ENCODE data around the gene ATG5. TPM values are rescaled to one million over a fixed set of nuclear protein-coding genes. Genes with fewer than 3 reads are reported as not detected.

The ATG5 gene
- polyA plus RNA-seq, 1 of the 3 experiments (the other 2 are of a cell fraction), result 15.5 TPM

DNA sequence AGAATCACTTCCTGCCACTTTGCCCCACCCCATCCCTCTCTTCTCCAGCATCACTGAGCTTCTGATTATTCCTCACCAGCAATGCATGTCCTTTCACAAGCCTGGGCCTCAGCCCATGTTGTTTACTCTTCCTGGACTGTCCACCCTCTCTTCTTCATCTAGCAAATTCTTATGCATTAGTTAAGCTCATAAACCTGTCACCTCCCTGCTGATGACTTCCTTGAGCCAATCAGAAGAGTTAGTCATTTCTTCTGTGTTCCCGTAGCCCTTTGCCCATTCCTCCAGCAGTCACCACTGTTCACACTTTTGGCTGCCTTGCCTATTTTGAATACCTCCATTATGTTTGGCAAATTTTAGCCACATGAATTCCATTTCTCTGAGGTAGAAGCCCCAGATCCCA lies 30.8 kb upstream of the ATG5 start (continued):
- TF ChIP-seq FOSL2 (IDR thresholded peaks at IDR 0.05; ENCODE audit: borderline replicate concordance, low read depth) (no peak), FOXJ3 (CRISPR knock-in tag; IDR thresholded peaks at IDR 0.05) (no peak)

DNA sequence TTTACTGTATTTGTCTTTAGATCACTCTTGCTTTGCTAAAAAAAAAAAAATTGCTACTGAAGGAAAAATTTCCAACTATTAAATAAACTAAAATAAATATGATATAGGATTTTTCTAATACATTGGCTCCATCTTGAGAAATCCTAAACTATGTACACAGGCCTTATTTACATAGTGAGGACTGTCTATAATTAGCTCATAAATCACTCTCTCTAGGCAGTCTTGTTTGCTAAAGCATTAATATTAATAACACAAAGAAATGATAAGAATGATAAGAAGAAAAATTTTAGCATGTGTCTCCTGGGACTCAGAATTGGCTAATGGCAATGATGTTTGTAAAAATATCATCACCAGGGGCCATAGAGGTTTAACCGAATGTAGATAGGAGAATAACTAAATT lies 21.7 kb upstream of the ATG5 start:
- Histone ChIP-seq H2AFZ (ENCODE audit: low read depth) (no peak overlapping the region), H3K9ac (no peak overlapping the region), H4K20me1 (ENCODE audit: insufficient read depth) (no peaks in the 10 kb centered on the region), H3K9me2 (no peaks in the 10 kb centered on the region), H3K4me3 (ENCODE audit: low read depth in 2 of 2, low read length in 1 of 2) (no peak overlapping the region), H3K27me3 (ENCODE audit: insufficient read depth) (no peaks in the 10 kb centered on the region), H3K27ac (ENCODE audit: low read depth in 2 of 2, low read length in 1 of 2) (no peak overlapping the region), H3K79me2 (ENCODE audit: insufficient read depth) (no peaks in the 10 kb centered on the region), H3K9me3 (peaks cover 2% of the 10 kb centered on the region; the same call in 1 of the 2 replicates), H3K36me3 (replicated peaks in 1 of 2; ENCODE audit: control insufficient read depth in 1 of 2, insufficient read depth in 2 of 2, low read length in 1 of 2) (no peaks in the 10 kb centered on the region), H3K4me2 (no peak overlapping the region), H3K4me1 (ENCODE audit: control insufficient read depth in 1 of 2, insufficient read depth in 2 of 2, low read depth in 1 of 2, low read length in 1 of 2) (no peaks in the 10 kb centered on the region), H3F3A (replicated peaks; ENCODE audit: insufficient read depth) (no peaks in the 10 kb centered on the region)
- no peak for DNase-seq
- no peak for TF ChIP-seq SIN3A (IDR thresholded peaks at IDR 0.05; ENCODE audit: borderline replicate concordance, low read depth, low read length)
- TF ChIP-seq, protein P1, sequence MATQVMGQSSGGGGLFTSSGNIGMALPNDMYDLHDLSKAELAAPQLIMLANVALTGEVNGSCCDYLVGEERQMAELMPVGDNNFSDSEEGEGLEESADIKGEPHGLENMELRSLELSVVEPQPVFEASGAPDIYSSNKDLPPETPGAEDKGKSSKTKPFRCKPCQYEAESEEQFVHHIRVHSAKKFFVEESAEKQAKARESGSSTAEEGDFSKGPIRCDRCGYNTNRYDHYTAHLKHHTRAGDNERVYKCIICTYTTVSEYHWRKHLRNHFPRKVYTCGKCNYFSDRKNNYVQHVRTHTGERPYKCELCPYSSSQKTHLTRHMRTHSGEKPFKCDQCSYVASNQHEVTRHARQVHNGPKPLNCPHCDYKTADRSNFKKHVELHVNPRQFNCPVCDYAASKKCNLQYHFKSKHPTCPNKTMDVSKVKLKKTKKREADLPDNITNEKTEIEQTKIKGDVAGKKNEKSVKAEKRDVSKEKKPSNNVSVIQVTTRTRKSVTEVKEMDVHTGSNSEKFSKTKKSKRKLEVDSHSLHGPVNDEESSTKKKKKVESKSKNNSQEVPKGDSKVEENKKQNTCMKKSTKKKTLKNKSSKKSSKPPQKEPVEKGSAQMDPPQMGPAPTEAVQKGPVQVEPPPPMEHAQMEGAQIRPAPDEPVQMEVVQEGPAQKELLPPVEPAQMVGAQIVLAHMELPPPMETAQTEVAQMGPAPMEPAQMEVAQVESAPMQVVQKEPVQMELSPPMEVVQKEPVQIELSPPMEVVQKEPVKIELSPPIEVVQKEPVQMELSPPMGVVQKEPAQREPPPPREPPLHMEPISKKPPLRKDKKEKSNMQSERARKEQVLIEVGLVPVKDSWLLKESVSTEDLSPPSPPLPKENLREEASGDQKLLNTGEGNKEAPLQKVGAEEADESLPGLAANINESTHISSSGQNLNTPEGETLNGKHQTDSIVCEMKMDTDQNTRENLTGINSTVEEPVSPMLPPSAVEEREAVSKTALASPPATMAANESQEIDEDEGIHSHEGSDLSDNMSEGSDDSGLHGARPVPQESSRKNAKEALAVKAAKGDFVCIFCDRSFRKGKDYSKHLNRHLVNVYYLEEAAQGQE (IDR thresholded peaks at IDR 0.05; ENCODE audit: low read depth, low read length), result no peak
- ChIA-PET POLR2A (interaction anchor here (1.0 kb wide), 1 partner anchor 22 kb away, joined by 3 read pairs; the partner anchor contains the start of gene ATG5), CTCF (interaction anchor here (0.6 to 5.7 kb wide), 5 partner anchors 8 to 632 kb away, joined by 3 to 28 read pairs (median 4); partner anchors contain the start of gene CRYBG1)
- WGBS (ENCODE audit: low lambda C conversion rate), result 36% methylated on average over 1 of the region's 1 CpG

DNA sequence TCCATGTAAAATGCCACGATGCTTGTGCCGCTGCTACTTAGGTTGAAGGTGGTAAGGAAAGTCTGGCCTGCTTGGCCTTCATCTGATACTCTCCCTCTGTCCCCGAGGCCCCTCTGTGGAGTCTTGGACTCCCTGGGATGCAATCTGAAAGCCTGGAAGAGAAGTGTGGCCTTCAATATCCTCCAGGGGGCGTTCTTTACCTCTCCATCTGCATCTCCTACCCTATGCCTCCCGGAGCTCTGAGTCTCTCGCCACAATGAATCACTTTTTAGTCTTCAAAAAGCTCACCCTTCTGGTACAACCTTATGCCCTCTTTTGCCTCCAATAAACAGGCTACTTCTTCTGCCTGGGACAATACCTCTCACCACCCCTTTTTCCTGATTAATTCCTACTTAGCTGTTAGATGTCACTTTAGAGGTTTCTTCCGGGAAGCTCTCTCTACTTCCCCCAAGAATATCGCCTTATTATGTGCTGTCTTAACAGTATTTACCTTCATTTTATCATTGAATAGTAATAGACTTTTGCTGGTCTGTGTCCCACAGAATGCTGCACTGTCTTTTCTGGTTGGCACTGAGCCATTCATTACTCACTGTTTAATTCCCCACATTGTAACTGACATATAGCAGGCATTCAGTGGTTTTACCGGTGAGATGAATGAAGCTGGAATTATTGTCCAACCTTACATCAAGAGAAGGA lies 13.9 kb upstream of the ATG5 start:
- Histone ChIP-seq H3K9ac (no peak overlapping the region), H3K9me3 (no peaks in the 10 kb centered on the region), H3K27ac (ENCODE audit: low read depth in 2 of 2, low read length in 1 of 2) (peak overlapping the region in 1 of 2 experiments; percentile 35; a peak in 1 of 4 replicates), H3K9me2 (no peaks in the 10 kb centered on the region), H3F3A (replicated peaks; ENCODE audit: insufficient read depth) (peaks cover 15% of the 10 kb centered on the region), H3K4me3 (ENCODE audit: low read depth in 2 of 2, low read length in 1 of 2) (peak overlapping the region; percentile 16 to 27; a peak in 3 of 4 replicates), H3K36me3 (replicated peaks in 1 of 2; ENCODE audit: control insufficient read depth in 1 of 2, insufficient read depth in 2 of 2, low read length in 1 of 2) (no peaks in the 10 kb centered on the region), H2AFZ (ENCODE audit: low read depth) (peak overlapping the region; percentile 69), H4K20me1 (ENCODE audit: insufficient read depth) (no peaks in the 10 kb centered on the region), H3K4me2 (peak overlapping the region; percentile 53; the same call in 1 of the 2 replicates), H3K27me3 (ENCODE audit: insufficient read depth) (no peaks in the 10 kb centered on the region), H3K79me2 (ENCODE audit: insufficient read depth) (no peaks in the 10 kb centered on the region), H3K4me1 (ENCODE audit: control insufficient read depth in 1 of 2, insufficient read depth in 2 of 2, low read depth in 1 of 2, low read length in 1 of 2) (peaks cover 0 to 2% of the 10 kb centered on the region in 2 experiments; a peak in 2 of 4 replicates)
- peak; percentile 75 for DNase-seq
- ChIA-PET CTCF (interaction anchor here (0.5 to 2.6 kb wide), 53 partner anchors 8 to 857 kb away, joined by 3 to 19 read pairs (median 4); partner anchors contain the start of gene CRYBG1), POLR2A (interaction anchor here (0.5 to 1.5 kb wide), 3 partner anchors 14 to 635 kb away, joined by 3 to 5 read pairs (median 4); partner anchors contain the start of genes ATG5 and CD24)
- TF ChIP-seq, protein P2, sequence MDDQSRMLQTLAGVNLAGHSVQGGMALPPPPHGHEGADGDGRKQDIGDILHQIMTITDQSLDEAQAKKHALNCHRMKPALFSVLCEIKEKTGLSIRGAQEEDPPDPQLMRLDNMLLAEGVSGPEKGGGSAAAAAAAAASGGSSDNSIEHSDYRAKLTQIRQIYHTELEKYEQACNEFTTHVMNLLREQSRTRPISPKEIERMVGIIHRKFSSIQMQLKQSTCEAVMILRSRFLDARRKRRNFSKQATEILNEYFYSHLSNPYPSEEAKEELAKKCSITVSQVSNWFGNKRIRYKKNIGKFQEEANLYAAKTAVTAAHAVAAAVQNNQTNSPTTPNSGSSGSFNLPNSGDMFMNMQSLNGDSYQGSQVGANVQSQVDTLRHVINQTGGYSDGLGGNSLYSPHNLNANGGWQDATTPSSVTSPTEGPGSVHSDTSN (IDR thresholded peaks at IDR 0.05), result peak; percentile 30; the same call in 1 of the 2 replicates
- TF ChIP-seq TCF12 (IDR thresholded peaks at IDR 0.05) (peak; percentile 46; the same call in 1 of the 2 replicates), SIN3A (IDR thresholded peaks at IDR 0.05; ENCODE audit: borderline replicate concordance, low read depth, low read length) (peak; percentile 27; the same call in 1 of the 2 replicates), RCOR1 (IDR thresholded peaks at IDR 0.05; ENCODE audit: low read length) (no peak), SMC3 (IDR thresholded peaks at IDR 0.05; ENCODE audit: low read depth, low read length) (peak; percentile 65), NFIC (IDR thresholded peaks at IDR 0.05; ENCODE audit: borderline replicate concordance) (peak; percentile 56; the same call in 1 of the 2 replicates), CHD2 (IDR thresholded peaks at IDR 0.05; ENCODE audit: low read length, partially characterized antibody) (no peak), RAD21 (IDR thresholded peaks at IDR 0.05; ENCODE audit: low read length) (peak; percentile 75), RFX5 (IDR thresholded peaks at IDR 0.05; ENCODE audit: low read length) (no peak)
- TF ChIP-seq, protein P3, sequence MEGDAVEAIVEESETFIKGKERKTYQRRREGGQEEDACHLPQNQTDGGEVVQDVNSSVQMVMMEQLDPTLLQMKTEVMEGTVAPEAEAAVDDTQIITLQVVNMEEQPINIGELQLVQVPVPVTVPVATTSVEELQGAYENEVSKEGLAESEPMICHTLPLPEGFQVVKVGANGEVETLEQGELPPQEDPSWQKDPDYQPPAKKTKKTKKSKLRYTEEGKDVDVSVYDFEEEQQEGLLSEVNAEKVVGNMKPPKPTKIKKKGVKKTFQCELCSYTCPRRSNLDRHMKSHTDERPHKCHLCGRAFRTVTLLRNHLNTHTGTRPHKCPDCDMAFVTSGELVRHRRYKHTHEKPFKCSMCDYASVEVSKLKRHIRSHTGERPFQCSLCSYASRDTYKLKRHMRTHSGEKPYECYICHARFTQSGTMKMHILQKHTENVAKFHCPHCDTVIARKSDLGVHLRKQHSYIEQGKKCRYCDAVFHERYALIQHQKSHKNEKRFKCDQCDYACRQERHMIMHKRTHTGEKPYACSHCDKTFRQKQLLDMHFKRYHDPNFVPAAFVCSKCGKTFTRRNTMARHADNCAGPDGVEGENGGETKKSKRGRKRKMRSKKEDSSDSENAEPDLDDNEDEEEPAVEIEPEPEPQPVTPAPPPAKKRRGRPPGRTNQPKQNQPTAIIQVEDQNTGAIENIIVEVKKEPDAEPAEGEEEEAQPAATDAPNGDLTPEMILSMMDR (IDR thresholded peaks at IDR 0.05), result peak; percentile 90
- 14% methylated on average over 9 of the region's 9 CpGs for WGBS (ENCODE audit: low lambda C conversion rate)

Measured in SK-N-SH (cell line).